Central memory CD4-positive, alpha-beta T cell (primary cell): ENCODE data around the gene MINDY1.
A peak's percentile ranks its signal among the peaks of the same experiment; 100 is the strongest.

Experiments used
- DNase-seq: peaks from one replicate; pipeline ENCODE4 v3.0.0; 2022

MINDY1 gene

DNA sequence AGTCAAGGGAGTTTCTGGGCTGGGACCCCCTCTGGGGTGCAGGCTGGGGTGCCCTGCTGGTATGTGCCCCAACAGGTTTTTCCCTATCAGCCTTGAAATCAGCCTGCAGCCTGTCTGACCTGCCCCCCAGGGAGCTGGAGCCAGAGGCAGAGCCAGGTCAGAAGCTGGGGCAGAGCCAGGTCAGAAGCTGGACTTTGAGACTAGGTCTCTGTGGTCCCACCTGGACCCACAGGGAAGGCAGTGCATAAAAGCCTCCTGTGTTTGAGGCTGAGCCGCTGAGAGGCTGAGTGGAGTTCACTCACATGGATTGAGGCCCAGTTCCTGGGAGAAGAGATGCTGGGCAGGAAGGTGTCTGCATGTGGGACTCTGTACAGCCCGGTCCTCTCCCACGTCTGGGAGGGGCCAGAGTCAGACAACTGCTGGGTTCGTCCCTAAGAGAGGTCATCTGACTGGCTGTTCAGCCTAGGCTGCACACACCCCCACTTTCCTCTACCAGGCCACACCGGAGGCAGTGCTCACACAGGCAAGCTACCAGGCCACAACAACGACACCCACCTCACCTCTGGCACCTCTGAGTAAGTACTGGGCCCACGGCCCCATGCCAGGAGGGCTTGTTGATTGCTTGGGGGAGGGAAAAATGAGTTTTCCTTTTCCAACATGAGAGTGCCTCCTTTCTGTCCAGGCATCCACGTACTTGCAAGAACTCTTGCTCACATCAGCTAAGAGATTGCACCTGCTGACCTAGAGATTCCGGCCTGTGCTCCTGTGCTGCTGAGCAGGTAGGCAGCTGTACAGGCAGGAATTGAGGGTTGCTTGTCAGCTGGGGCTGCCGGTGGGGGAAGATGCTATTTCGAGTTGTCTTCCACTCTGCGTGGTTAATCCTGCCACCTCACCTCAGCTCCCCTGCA, 24.6 kb downstream of the MINDY1 start, which contains the start of gene ANXA9:
ANXA9 (plus strand) TSS at position 488 of the 908 bp plus-strand sequence. CDS start 814 bp downstream, outside the sequence.
- no peak for DNase-seq

DNA sequence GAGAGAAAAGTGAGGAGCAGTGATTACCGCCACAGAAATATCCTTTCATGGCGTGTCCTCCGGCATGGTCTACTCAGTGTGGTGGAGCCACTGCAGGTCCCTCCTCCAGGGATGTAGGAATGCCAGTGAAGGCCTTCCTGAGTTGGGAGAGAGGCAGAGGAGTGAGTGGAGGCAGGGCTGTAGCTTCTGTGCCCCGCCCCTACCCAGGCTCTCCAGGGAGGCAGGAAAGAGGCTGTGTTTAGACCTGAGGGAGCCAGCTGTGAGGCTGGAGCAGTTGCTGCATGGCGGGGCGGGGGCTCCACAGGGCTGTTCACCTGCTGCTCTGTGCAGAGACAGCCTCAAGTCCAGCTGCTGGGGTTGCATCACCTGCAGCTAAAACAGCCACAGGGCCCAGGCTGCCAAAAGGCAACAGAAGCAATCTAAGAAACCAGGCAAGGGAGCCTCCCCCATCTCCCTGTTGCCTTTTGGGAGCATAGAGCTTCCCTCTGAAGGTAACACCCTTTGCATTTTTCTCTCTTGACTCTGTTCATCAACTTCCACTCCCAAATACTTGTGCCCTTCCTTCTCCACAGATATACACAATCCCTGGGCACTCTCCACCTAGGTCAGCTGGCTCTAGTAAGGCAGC, 25.4 kb downstream of the MINDY1 start:
- DNase-seq, result no peak

DNA sequence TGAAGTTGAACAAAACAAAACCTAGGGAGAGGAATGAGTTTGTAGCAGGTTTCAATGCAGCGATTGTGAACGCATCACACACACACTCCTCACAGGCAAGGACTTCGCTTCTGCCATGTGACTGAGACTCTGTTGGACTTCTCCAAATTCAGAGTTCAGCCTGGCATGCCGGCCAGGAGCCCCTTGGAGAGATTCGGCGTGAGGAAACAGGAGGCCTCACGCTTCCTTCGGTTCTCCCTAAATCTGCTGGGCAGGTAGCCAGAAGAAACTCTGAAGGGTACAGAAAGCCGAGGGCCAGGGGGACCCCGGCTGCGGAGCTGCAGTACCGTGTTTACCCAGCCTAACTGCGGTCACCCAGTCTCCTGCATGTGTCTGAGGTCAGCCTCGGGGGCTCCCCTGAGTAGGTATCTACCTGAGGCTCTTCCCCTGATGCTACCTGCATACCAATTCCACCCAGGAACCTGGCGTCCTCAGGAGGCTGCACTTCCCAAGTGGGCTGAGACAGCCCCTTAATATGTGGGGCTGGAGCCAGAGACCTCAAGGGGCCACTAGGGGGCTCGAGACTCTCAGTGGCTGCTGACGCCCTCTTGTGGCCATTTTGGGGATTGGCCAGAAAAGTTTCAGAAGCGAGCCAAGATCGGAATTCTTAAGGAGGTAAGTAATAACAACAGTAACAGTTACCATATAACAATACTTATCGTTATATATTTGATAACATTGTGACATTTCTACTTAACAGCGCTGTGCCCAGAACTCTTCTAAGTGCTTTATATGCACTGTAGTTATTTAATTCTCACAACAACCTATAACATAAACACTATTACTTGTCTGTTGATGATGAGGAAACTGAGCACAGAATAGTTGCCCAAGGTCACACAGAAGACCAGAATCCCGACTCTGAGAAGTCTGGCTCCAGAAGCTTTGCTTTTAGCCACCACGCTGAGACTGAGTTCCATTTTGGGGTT, 27.3 kb downstream of the MINDY1 start:
- peak; percentile 82 for DNase-seq

DNA sequence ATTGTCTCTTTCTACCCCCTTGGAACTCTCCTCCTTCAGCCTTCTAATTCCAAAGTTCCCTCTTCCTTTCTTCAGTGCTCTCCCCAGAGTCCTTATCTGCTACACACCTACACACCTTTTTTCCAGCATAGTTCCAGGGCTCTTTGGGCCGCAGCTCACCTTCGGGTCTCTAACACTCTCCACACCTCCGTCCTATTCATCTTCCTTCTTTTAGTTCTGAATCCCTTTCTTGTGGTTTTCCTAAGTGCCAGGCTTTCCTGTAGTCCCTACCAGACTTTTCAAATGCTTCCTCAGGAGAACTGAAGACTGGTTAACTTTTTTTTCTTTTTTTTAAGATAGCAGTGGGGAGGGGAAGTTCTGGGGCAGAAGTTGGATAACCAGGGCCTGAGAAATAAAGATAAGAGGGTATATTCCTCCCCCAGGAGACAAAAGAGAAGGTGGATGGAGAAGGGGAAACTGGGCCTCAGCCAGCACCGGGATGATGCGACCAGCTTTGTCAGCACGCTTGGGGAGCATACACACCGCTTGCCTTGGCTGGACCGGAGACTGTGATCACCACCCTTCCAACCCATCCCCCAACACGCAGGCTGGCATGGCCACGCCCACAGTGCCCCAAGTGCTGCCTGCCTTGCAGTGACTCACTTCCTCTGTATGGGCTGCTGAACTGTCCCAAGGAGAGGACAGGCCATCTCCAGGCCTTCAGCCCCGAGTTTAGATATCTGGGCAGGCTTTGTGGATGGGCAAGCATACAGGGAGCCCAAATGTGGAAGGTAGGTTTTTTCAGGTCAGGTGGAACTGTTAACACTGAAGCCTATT, 29.6 kb downstream of the MINDY1 start:
- DNase-seq, result peak; percentile 57

DNA sequence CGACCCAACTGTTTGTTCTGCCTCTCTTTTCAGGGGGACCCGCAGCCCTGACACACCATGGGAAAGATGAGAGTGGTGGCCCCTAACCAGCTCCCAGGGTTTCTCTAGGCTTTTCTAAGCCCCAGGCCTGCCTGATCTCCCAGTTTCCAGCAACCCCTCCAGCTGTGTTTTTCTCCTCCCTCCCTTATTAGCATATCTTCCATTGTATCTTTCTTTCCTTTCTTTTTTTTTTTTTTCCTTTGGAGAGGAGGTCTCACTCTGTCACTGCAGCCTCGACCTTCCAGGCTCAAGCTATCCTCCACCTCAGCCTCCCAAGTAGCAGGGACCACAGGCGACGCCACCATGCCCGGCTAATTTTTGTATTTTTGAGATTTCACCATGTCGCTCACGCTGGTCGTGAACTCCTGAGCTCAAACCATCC, 30.3 kb downstream of the MINDY1 start:
- DNase-seq, result no peak

DNA sequence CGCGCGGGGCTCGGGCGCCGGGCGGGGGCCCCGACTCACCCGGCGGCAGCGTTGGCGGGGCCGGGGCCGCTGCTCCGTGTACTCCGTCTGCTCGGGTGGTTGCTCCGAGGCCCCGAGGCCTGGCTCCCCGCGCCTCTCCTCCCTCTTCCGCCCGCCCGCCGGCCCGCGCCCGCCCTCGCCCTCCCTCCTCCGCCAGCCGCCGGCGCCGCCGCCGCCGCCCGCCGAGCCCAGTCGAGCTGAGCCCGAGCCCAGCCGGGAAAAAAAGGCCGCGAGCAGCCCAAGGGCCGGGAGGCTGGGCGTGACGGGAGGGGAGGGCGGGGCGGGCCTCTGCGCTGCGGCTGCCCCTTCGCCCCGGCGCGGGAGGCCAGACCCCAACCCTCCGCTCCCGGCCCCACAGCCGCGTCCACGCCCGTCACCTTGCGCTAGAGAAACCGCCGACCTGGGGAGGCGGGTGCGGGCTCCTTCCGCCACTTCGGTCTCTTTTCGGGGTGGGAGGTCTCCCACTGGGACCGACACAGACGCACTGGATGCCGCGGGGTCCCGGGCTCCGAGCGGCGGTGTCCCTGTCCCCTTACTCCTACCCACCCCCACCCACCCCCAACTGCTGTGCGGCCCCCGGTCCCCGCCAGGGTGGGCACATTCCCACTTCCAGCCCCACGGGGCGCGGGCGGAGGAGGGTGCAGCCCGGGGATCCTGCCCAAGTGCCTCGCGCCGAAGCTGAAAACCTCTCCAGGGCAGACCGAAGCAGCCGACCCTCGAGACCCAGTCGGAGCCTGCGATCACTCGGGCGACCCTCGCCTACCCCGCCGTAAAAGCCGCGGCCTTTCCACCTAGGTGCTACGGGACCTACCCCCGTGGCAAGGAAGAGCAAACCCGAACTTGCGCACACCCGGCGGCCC, 31.9 kb downstream of the MINDY1 start, which contains the start of gene CERS2:
CERS2 (minus strand) TSS at position 256 of the 899 bp plus-strand sequence. CDS start 5,745 bp downstream, outside the sequence.
- DNase-seq, result peak; percentile 79

DNA sequence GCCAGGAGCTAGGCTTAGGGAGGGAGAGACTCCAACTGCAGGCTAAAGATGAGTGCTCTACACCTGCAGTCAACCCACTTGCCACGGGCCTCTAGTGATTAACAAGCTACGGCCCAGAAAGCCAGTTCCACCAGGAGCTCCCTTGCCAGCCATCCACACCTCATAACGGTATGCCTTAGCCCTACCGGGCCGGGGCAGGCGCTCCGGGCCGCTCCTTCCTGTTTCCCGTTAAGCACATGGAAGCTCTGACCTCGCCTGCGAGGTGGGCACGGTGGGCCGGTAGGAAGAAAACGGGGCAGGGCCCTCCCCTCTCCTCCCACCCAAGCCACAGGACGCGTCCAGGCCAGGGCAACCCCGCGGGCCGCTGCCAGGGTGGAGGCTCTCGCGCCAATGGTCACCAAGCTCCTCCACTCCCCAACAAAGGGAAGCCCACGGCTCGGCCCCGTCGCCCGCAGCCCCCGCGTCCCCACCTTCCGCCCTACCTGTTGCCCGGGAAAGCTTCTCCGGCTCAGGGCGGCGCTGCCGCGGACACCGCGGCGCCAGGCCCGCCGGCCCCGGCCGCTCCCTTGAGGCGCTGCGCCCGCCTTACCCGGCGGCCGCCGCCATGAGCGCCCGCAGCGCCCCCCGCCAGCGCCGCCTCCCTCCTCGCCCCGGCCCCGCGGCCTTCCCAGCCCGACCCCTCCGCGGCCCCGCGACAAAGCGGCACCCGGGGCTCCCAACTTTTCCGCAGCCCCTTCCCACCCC, 32.7 kb downstream of the MINDY1 start:
- DNase-seq, result peak; percentile 25

DNA sequence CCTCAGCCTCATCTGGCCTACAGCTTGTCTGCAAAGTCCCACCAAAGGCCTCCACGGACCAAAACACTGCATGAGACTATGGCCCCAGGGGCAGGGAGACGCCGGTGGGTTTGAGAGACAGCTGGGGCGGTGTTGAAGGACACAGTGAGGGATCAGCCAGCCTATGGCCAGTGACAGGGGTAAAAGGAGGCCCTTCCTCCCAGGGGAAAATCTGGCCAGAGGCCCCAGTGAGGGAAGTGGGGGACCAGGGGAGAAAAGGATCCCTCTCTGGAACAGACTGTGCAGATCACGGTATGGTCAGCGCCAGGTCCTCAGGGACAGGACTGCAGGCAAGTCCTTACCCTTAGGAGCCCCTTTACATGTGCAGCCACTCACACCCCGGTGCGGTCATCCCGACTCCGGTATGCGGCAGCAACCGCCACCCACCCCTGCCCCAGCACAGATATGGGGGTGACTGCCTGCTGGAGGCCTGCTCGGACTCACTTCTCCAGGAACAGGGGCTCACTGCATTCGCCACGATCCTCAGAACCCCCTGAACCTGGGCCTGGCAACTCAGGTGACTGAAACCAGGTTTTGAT, 33.4 kb downstream of the MINDY1 start:
- no peak for DNase-seq

DNA sequence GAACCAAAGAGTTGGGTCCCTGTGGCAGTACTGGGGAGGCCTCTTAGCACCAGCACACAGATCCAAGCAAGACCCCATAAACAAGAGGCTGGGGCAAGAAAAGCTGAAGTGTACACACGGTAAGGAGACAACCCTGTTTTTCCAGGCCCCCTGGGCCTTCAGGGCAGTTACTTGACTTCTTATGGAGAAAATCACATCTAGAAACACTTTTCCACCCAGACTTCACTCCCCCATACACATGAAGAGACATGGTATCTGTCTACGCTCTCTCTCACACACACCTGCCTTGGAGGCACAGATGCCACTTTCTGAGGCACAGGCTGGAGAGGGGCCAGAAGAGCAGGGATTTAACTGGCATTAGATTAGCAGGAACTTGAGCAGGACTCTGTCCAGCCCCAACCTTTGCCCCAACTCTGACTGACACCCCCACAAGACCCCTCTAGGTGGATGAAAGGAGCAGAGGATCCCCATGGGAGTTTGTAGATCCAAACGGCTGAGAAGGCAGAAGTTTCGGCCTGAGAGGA, 34.2 kb downstream of the MINDY1 start:
- no peak for DNase-seq

DNA sequence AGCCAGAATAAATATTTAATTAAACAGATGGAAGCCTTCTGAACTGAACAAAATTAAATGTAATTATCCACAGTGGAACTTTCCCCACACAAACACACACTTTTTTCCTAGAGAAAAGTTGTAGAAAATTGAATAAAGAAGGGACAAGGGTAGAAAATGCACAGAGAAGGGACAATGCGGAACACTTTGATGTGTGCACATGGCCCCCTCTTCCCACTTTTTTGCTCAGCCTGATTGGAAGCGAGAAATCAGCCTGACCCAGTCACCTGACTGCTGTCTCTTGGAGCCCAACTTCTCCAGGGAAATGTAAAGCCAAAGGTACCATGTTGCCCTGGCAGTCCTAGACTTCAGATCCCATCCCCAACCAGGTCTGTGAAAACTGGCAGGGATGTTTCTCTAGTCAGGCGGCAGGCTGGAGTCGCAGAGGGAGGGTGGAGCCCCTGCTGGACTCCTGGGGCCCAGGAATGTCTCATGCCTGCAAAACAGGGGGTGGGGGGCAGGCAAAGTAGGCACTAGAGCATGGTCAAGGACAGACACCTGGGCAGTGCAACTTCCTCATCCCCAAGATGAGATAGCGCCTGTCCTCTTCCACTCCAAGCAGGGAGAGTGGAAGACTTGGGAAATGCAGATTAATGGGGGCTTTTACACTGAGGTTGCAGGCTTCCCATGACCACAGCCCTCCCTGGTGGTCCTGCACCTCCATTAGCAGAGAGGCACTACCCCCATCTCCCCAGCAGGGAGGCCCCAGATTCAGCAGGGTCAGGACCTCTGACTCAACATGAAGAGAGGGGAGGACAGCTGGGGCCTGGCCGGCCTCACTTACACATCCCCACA, 34.9 kb downstream of the MINDY1 start:
- DNase-seq, result no peak

DNA sequence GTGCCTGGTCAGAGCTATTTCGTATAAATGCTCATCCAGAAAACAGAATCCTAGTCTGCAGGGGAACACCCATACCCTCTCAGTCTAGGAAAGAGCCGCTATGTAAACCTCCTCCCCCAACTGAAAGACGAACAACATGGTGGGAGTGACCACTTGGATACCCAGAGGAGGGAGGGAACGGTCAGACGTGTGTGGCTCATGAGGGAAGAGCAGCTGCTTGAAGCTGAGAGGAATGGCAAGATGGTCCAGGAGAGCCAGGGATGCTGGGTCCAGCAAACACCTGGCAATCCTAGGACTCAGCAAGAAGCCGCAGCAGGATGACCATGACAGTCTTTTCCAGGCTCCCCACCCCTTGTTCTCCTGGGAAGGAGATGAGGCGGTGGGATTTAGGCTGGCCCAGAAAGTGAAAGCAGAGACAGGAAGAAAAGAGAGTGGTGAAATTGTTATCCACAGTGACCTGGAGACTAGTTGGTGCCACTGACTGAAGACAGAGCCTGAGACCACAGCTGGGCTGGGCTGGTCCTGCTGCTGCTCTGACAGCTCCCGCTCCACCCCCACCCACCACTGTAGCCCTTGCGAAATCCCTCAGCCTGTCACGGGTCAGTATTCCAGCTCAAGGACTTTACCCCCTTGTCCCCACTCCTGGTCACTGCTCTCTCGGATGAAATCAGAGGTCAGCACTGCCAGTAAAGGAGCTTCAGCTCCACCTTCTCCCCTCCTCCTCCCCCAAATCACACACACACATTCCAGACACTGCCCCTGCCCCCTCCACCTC, 35.7 kb downstream of the MINDY1 start:
- DNase-seq, result no peak

DNA sequence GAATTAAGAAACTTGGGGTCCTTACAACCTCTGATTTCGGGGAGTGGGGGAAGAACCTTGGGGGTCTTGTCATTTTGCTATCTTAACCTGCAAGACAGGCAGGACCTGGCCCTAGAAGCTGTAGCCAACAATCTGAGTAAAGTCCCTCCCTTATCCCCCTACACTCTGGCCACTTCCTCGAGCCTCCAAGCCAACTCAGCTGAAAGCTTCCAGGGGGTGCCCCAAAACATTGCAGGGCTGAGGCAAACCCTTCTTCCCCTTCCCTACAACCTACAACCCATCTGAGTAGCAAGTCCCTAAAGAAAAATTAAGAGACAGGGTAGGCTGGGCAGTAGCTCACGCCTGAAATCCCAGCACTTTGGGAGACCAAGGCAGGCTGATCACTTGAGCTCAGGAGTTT, 37.1 kb downstream of the MINDY1 start:
- no peak for DNase-seq

DNA sequence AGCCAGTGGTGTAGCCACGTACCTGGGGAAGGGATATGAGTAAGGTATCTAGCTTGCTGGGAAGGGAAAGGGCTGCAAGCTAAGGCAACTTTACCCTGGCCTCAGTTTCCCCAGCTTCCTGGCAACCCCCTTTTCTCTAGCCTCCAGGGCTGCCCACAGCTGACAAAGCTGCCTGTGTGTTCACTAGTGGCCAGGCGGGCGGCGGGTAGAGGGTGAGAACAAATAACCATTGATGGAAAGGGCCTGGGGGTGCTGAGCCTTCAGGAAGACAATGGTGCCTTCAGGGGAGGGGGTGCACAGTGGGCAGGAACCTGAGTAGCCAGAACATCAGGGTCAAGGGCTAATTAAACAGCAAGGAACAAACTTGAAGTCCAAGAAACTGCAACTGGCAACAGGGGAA, 38.2 kb downstream of the MINDY1 start:
- no peak for DNase-seq

DNA sequence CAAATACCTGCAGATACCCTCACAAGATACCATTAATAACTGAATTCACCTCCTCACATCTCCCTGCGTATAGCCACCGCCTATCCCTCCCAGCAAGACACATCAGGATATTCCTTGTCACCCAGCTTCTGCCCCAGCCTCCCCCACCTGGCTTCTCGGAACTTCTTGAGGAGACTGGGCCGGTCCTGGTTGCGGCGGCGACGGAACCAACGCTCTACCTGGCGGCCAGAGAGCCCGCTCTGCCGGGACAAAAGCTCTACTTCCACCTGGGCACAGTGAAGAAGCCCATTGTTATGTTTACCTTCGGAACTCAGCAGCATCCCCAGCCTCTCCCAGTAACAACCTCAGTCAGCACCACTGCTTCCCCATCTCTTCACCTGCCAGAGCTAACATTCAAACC, 38.8 kb downstream of the MINDY1 start:
- no peak for DNase-seq

DNA sequence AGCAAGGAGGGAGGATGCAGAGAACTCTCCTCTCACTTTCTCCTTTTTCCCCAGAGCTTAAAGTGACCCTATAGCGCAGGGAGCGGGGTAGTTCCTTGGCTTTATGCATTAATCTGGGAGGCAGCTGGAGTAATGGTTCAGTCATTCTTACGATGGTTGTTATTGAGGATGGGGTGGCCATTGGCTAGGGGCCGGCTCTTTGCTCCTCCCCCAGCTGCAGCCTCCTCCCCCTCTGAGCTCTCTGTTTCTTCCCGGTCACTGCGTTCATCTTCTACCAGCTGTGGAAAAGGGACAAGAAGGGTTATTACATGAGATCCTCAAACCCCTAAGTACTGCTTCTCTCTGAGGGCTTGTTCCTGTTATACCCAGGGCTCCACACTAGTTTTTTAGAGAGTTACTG, 40.7 kb downstream of the MINDY1 start:
- DNase-seq, result no peak

DNA sequence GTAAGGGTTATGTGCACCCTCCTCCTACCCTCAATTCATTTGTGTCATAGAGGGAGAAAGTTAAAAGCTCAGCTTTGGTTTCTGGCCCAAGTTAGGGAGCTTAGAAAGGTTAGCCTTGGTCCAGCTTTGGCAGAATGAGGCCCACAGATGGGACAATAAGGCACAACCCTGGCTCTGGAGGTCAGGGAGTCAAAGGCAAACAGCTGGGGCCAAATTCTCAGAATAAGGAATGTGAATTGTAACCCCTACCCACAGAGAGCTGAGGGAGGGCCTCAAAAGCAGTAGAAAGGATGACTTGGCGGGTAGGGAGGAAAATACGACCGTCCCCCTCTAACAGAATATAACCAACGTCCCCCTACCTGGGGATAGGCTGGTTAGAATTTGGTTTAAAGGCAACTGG, 41.1 kb downstream of the MINDY1 start:
- no peak for DNase-seq

DNA sequence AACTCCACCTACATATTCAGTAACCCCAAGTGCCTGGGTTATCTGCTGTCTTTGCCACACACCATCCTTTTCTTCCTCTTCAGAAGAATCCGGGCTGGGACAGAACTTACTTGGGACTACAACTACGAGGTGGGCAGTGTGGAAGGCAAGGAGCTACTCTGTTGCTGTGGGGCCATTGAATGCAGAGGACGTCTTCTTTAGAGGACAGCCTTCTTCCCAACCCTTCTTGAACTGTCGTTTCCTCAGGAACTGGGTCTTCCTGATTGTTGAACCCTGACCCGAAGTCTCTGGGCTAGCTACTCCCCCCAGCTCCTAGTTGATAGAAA, 42.6 kb downstream of the MINDY1 start:
- no peak for DNase-seq
